ENCODE results near the gene DIP2A. TPM values are rescaled to one million over a fixed set of nuclear protein-coding genes. Genes with fewer than 3 reads are reported as not detected.

The DIP2A gene
- total and polyA plus RNA-seq, 2 of the 8 experiments (the other 6 are each of a cell fraction or from before 2014, with no cell fraction given): 16.0 to 27.1 TPM

DNA sequence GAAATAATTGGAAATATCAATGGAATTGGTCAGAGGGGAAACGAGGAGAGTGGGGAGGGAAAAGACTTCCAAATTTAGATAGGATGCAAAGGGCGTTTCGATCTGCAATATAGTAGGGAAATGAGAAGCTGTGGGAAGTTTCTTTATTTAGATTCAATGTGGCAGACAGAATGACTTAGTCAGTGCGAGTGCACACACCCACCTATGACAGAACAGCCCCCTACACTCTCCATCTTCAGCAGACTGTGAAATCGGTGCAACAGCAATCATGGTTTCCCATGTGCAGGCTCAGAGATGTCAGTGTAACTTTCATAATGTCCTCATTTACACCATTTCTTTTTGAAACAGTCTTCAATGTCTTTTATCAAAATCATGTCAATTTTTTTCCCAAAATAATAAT is 46.0 kb downstream of the DIP2A start:
- POLR2A ChIA-PET (ENCODE audit: partially characterized antibody): no interaction called here
- Histone ChIP-seq H3K18ac (ENCODE audit: extremely low read depth, low read length) (no peak overlapping the region), H2AK5ac (ENCODE audit: low read depth, low read length) (no peak overlapping the region), H3K14ac (ENCODE audit: insufficient read length) (no peak overlapping the region), H4K5ac (ENCODE audit: insufficient read length, low read depth, low read length) (no peak overlapping the region), H4K91ac (replicated peaks; ENCODE audit: insufficient read length, low read length) (no peak overlapping the region), H3K27me3 (replicated peaks in 1 of 4; ENCODE audit: control insufficient read depth in 3 of 4, extremely low read depth in 1 of 4, insufficient read depth in 3 of 4, low read length in 3 of 4) (no peaks in the 10 kb centered on the region), H2BK15ac (ENCODE audit: low read length) (no peak overlapping the region), H3K23ac (ENCODE audit: insufficient read length) (no peak overlapping the region), H3K9me3 (ENCODE audit: insufficient read depth in 2 of 2, low read depth in 1 of 2, low read length in 1 of 2) (no peaks in the 10 kb centered on the region), H3K9ac (replicated peaks in 1 of 4; ENCODE audit: extremely low read depth in 1 of 4, low read depth in 3 of 4, low read length in 3 of 4) (no peak overlapping the region), H4K20me1 (replicated peaks in 1 of 2; ENCODE audit: control insufficient read depth in 1 of 2, insufficient read depth in 2 of 2, low read length in 2 of 2) (no peaks in the 10 kb centered on the region), H3K4me2 (ENCODE audit: insufficient read depth in 1 of 2, low read depth in 2 of 2, low read length in 2 of 2) (no peak overlapping the region), H3K79me2 (ENCODE audit: control insufficient read depth in 1 of 2, insufficient read depth in 2 of 2, low read length in 2 of 2) (no peaks in the 10 kb centered on the region), H2BK20ac (ENCODE audit: low read length) (no peak overlapping the region), H2AFZ (ENCODE audit: low read length) (no peak overlapping the region), H3K4me1 (replicated peaks in 1 of 4; ENCODE audit: control insufficient read depth in 3 of 4, insufficient read depth in 4 of 4, low read length in 3 of 4) (no peaks in the 10 kb centered on the region), H2BK5ac (ENCODE audit: low read depth, low read length) (no peak overlapping the region), H3K27ac (ENCODE audit: low read depth, low read length) (no peak overlapping the region), H3K4me3 (ENCODE audit: extremely low read depth in 1 of 4, insufficient read depth in 2 of 4, low read depth in 3 of 4, low read length in 4 of 4) (no peak overlapping the region), H3K56ac (replicated peaks; ENCODE audit: insufficient read length, low read depth, low read length) (no peak overlapping the region), H3K79me1 (ENCODE audit: low read depth, low read length) (no peaks in the 10 kb centered on the region; the same call in 1 of the 2 replicates), H2BK120ac (replicated peaks; ENCODE audit: low read depth, low read length) (no peak overlapping the region), H4K8ac (ENCODE audit: extremely low read depth, insufficient read depth, low read length) (no peak overlapping the region), H2BK12ac (ENCODE audit: low read depth, low read length) (no peak overlapping the region), H3K36me3 (ENCODE audit: control insufficient read depth in 2 of 4, insufficient read depth in 4 of 4, low read length in 3 of 4) (peaks cover 0 to 20% (median 9%) of the 10 kb centered on the region in 4 experiments; a peak in 6 of 8 replicates), H3K4ac (replicated peaks; ENCODE audit: insufficient read length, low read depth, low read length) (no peak overlapping the region), H3K23me2 (ENCODE audit: low read depth, low read length) (no peaks in the 10 kb centered on the region)
- 80% methylated on average over 5 of the region's 5 CpGs; no CpG with 5 or more reads in 1 of the 2 experiments for WGBS, 2 experiments (ENCODE audit: extremely low coverage in 1 of 2, insufficient coverage in 1 of 2, insufficient read length in 1 of 2, insufficient replicate concordance in 2 of 2, low coverage in 1 of 2, low lambda C conversion rate in 2 of 2, missing lambda C conversion rate in 1 of 2)
- no peak for TF ChIP-seq EGR1 (IDR thresholded peaks at IDR 0.05; ENCODE audit: borderline replicate concordance, low read depth, low read length)
- no peak for TF ChIP-seq RFX5 (IDR thresholded peaks at IDR 0.05; ENCODE audit: borderline replicate concordance, low read depth, low read length)
- no peak for TF ChIP-seq RBBP5 (IDR thresholded peaks at IDR 0.05; ENCODE audit: borderline replicate concordance, low read depth, low read length)
- TF ChIP-seq ASH2L (IDR thresholded peaks at IDR 0.05; ENCODE audit: low read length): no peak
- no peak for TF ChIP-seq PHF8 (conservative IDR thresholded peaks at IDR 0.05; ENCODE audit: low read depth, low read length)
- TF ChIP-seq BCL11A (IDR thresholded peaks at IDR 0.05; ENCODE audit: low read depth in 2 of 2, low read length in 2 of 2): no peak
- no peak for TF ChIP-seq TCF12 (IDR thresholded peaks at IDR 0.05; ENCODE audit: low read depth, low read length)
- CTCF ChIA-PET (ENCODE audit: partially characterized antibody): no interaction called here
- FAIRE-seq (no peak), DNase-seq (ENCODE audit: low read depth in 1 of 2, low spot score in 2 of 2) (no peak)
